PFSK-1 (cell line): ENCODE data around the gene SYNDIG1.

ENCODE experiments used
- POLR2AphosphoS5 ChIP-seq: IDR thresholded peaks from 2 replicates; pipeline ENCODE4 v1.6.1; 2012; ENCODE audit warnings: low read depth, mild to moderate bottlenecking, control low read depth, low read length, moderate library complexity
- TAF1 ChIP-seq: IDR thresholded peaks from 2 replicates; pipeline ENCODE4 v1.6.1; 2012; ENCODE audit warnings: low read length, control low read depth, borderline replicate concordance; ENCODE audit not compliant: insufficient read depth

- TF ChIP-seq TAF1 = no peak
- TF ChIP-seq POLR2AphosphoS5 = no peak
Observed at GRCh38 chr20:24489631-24490260, 20.3 kb downstream of the SYNDIG1 start.
